HCT116 (cell line): ENCODE data around the gene PIAS3. TPM values are rescaled to one million over a fixed set of nuclear protein-coding genes. Genes with fewer than 3 reads are reported as not detected.

Experiments used
- ATAC-seq: fragments of 200-7000 bp; cut with Tn5 transposase; 2 replicates; pipeline ENCODE4 v1.9.1; 2020; ENCODE audit warnings: mild to moderate bottlenecking, moderate library complexity
- BruUV-seq: library from RNA; stranded (reverse); fragments of 400-500 nt; replicated peaks from 2 replicates; lab custom pipeline; 2021; lab: Mats Ljungman, UMichigan
- CTCF ChIA-PET: fragments of 300-600 bp; sonication (Branson Sonifier 250); formaldehyde crosslinking; loops from one replicate; lab custom pipeline; 2021; ENCODE audit warnings: antibody characterized with exemption; lab: Charles Lee
- POLR2A ChIA-PET: fragments of 300-600, 350-600 bp; sonication (Branson Sonifier 250); formaldehyde crosslinking; loops from one replicate; lab custom pipeline; 2021; ENCODE audit warnings: antibody characterized with exemption; lab: Charles Lee
- RAD21 ChIA-PET, 2 experiments: fragments of 300-600 bp; sonication (Branson Sonifier 250); formaldehyde crosslinking; loops; one replicate each; lab custom pipeline; 2023; ENCODE audit warnings: low total read pairs in 2 of 2; ENCODE audit not compliant: uncharacterized antibody in 2 of 2, unreplicated experiment in 2 of 2, low non-redundant PET in 1 of 2; lab: Charles Lee
- DNase-seq: peaks from one replicate; pipeline ENCODE4 v3.0.0-alpha.2; 2010; ENCODE audit warnings: low read depth, low spot score
- H2AFZ ChIP-seq: fragments of 200-600 bp; shearing (Covaris generic), sonication (generic); 2 replicates; pipeline ENCODE4 v1.6.1; 2017; ENCODE audit warnings: low read depth, mixed run types, mixed read lengths, antibody characterized with exemption, low read length; ENCODE audit not compliant: poor library complexity, severe bottlenecking
- H3K27ac ChIP-seq: 2 replicates; pipeline ENCODE4 v1.5.1; 2012; ENCODE audit warnings: low read depth, low read length
- H3K27me3 ChIP-seq: fragments of 200-600 bp; sonication (generic); 2 replicates; pipeline ENCODE4 v1.6.1; 2016; ENCODE audit warnings: mixed run types, low read length, mixed read lengths; ENCODE audit not compliant: insufficient read depth
- H3K36me3 ChIP-seq, 2 experiments: fragments of 200-500 bp in 1 of 2; fragments of 200-600 bp in 1 of 2; sonication (Bioruptor generic) in 1 of 2; sonication (generic) in 1 of 2; 2 replicates each; pipeline versions ENCODE4 v1.5.1 to v1.6.1; 2014 to 2016; ENCODE audit warnings: low read length in 2 of 2, inconsistent platforms in 1 of 2, mixed read lengths in 1 of 2, mixed run types in 1 of 2; ENCODE audit not compliant: insufficient read depth in 2 of 2, control insufficient read depth in 1 of 2
- H3K4me1 ChIP-seq, 2 experiments: fragments of 200-600 bp in 1 of 2; sonication (generic) in 1 of 2; 2 replicates each; pipeline versions ENCODE4 v1.5.1 to v1.6.1; 2012 to 2017; ENCODE audit warnings: low read length in 2 of 2, inconsistent platforms in 1 of 2, mild to moderate bottlenecking in 1 of 2, mixed read lengths in 1 of 2, mixed run types in 1 of 2, moderate library complexity in 1 of 2; ENCODE audit not compliant: insufficient read depth in 2 of 2, control insufficient read depth in 1 of 2
- H3K4me2 ChIP-seq: fragments of 200-600 bp; sonication (generic); 2 replicates; pipeline ENCODE4 v1.6.1; 2017; ENCODE audit warnings: mixed run types, low read length, mixed read lengths
- H3K4me3 ChIP-seq, 2 experiments: fragments of 200-600 bp in 1 of 2; sonication (generic) in 1 of 2; replicated peaks in 1 of 2; 2 replicates each; pipeline ENCODE4 v1.5.1; 2011 to 2016; ENCODE audit warnings: low read length in 2 of 2, control low read depth in 1 of 2, low read depth in 1 of 2, mild to moderate bottlenecking in 1 of 2, mixed read lengths in 1 of 2, mixed run types in 1 of 2
- H3K79me2 ChIP-seq: fragments of 200-600 bp; sonication (generic); 2 replicates; pipeline ENCODE4 v1.6.1; 2017; ENCODE audit warnings: mild to moderate bottlenecking, mixed run types, low read length, moderate library complexity, mixed read lengths; ENCODE audit not compliant: insufficient read depth
- H3K9ac ChIP-seq: fragments of 200-600 bp; sonication (generic); 2 replicates; pipeline ENCODE4 v1.6.1; 2016; ENCODE audit warnings: low read length, mixed read lengths
- H3K9me2 ChIP-seq: fragments of 200-600 bp; sonication (generic), shearing (Covaris generic); 2 replicates; pipeline ENCODE4 v1.6.1; 2017; ENCODE audit warnings: mixed run types, mild to moderate bottlenecking, moderate library complexity; ENCODE audit not compliant: insufficient read depth
- H3K9me3 ChIP-seq, 2 experiments: fragments of 200-500 bp in 1 of 2; fragments of 200-600 bp in 1 of 2; sonication (Bioruptor generic) in 1 of 2; sonication (generic) in 1 of 2; 2 replicates each; pipeline ENCODE4 v1.6.1; 2014 to 2017; ENCODE audit warnings: low read length in 2 of 2, mixed read lengths in 2 of 2, inconsistent platforms in 1 of 2, low read depth in 1 of 2, mild to moderate bottlenecking in 1 of 2, mixed run types in 1 of 2, moderate library complexity in 1 of 2; ENCODE audit not compliant: control insufficient read depth in 1 of 2, insufficient read depth in 1 of 2
- H4K20me1 ChIP-seq: fragments of 200-600 bp; sonication (generic), shearing (Covaris generic); 2 replicates; pipeline ENCODE4 v1.6.1; 2017; ENCODE audit warnings: mixed run types, mild to moderate bottlenecking, moderate library complexity; ENCODE audit not compliant: insufficient read depth
- CEBPB ChIP-seq: IDR thresholded peaks from 2 replicates; pipeline ENCODE4 v1.6.1; 2012; ENCODE audit warnings: low read depth
- ELF1 ChIP-seq: IDR thresholded peaks from 2 replicates; pipeline ENCODE4 v1.6.1; 2012; ENCODE audit warnings: low read depth, borderline replicate concordance
- FOSL1 ChIP-seq: IDR thresholded peaks from 2 replicates; pipeline ENCODE4 v1.6.1; 2012; ENCODE audit warnings: low read depth
- POLR2AphosphoS5 ChIP-seq: IDR thresholded peaks from 2 replicates; pipeline ENCODE4 v1.6.1; 2011; ENCODE audit warnings: mild to moderate bottlenecking, low read depth, low read length, moderate library complexity
- SIN3A ChIP-seq: IDR thresholded peaks from 2 replicates; pipeline ENCODE4 v1.6.1; 2012; ENCODE audit warnings: low read depth
- SRF ChIP-seq: IDR thresholded peaks from 2 replicates; pipeline ENCODE4 v1.6.1; 2012; ENCODE audit warnings: low read depth
- TCF7L2 ChIP-seq: IDR thresholded peaks from 2 replicates; pipeline ENCODE4 v1.7.0; 2011; ENCODE audit warnings: borderline replicate concordance, inconsistent platforms; ENCODE audit not compliant: insufficient read depth, insufficient read length; ENCODE audit errors: extremely low read depth
- YY1 ChIP-seq: IDR thresholded peaks from 2 replicates; pipeline ENCODE4 v1.6.1; 2011; ENCODE audit warnings: low read length, low read depth, moderate library complexity, mild to moderate bottlenecking; ENCODE audit not compliant: insufficient replicate concordance; ENCODE audit errors: extremely low read depth
- intact Hi-C: fragments of 100-400 bp; cut with micrococcal nuclease; formaldehyde crosslinking; loops from 2 replicates; pipeline ENCODE4 v1.10.0; 2022
- total RNA-seq: library from RNA; stranded (reverse); gene quantifications from one replicate; pipeline ENCODE4 v1.2.1, GENCODE V29; 2021; ENCODE audit not compliant: unreplicated experiment
- TF ChIP-seq, protein P1 (sequence below): IDR thresholded peaks from 2 replicates; pipeline ENCODE4 v1.6.1; 2012; ENCODE audit warnings: low read depth
- TF ChIP-seq, protein P2 (sequence below): IDR thresholded peaks from 2 replicates; pipeline ENCODE4 v1.6.1; 2012

Gene PIAS3
- total RNA-seq, 1 experiment from 2014 or later, result 31.2 TPM

GRCh38 chr1:145843031-145843430, 15.8 kb downstream of the PIAS3 start:
- no peak for DNase-seq
- intact Hi-C loops, result no loop called here
- POLR2A ChIA-PET, result interaction anchor here (0.9 kb wide), 1 partner anchor 16 kb away, joined by 3 read pairs; the partner anchor contains the start of gene PIAS3

More at GRCh38 chr1:145843031-145843430, 15.8 kb downstream of the PIAS3 start:
- no peak overlapping the region for H2AFZ ChIP-seq
- H3K9me3 ChIP-seq, result no peaks in the 10 kb centered on the region
- H3K4me1 ChIP-seq, result peaks cover 4 to 14% of the 10 kb centered on the region in 2 experiments
- no peak overlapping the region for H3K4me3 ChIP-seq
- peaks cover 27 to 34% of the 10 kb centered on the region in 2 experiments for H3K36me3 ChIP-seq
- no peaks in the 10 kb centered on the region for H3K9me2 ChIP-seq
- no peaks in the 10 kb centered on the region for H4K20me1 ChIP-seq
- BruUV-seq, result no TSS peak
- no peaks in the 10 kb centered on the region for H3K27me3 ChIP-seq
- no peak for TF ChIP-seq FOSL1
- no peak for TF ChIP-seq SIN3A
- TF ChIP-seq CEBPB, result no peak
- TF ChIP-seq, protein P1, sequence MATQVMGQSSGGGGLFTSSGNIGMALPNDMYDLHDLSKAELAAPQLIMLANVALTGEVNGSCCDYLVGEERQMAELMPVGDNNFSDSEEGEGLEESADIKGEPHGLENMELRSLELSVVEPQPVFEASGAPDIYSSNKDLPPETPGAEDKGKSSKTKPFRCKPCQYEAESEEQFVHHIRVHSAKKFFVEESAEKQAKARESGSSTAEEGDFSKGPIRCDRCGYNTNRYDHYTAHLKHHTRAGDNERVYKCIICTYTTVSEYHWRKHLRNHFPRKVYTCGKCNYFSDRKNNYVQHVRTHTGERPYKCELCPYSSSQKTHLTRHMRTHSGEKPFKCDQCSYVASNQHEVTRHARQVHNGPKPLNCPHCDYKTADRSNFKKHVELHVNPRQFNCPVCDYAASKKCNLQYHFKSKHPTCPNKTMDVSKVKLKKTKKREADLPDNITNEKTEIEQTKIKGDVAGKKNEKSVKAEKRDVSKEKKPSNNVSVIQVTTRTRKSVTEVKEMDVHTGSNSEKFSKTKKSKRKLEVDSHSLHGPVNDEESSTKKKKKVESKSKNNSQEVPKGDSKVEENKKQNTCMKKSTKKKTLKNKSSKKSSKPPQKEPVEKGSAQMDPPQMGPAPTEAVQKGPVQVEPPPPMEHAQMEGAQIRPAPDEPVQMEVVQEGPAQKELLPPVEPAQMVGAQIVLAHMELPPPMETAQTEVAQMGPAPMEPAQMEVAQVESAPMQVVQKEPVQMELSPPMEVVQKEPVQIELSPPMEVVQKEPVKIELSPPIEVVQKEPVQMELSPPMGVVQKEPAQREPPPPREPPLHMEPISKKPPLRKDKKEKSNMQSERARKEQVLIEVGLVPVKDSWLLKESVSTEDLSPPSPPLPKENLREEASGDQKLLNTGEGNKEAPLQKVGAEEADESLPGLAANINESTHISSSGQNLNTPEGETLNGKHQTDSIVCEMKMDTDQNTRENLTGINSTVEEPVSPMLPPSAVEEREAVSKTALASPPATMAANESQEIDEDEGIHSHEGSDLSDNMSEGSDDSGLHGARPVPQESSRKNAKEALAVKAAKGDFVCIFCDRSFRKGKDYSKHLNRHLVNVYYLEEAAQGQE, result no peak
- no peak for TF ChIP-seq TCF7L2
- TF ChIP-seq POLR2AphosphoS5, result no peak
- no peak for TF ChIP-seq YY1
- TF ChIP-seq SRF, result no peak
- TF ChIP-seq, protein P2, sequence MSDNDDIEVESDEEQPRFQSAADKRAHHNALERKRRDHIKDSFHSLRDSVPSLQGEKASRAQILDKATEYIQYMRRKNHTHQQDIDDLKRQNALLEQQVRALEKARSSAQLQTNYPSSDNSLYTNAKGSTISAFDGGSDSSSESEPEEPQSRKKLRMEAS, result no peak
- no peak for TF ChIP-seq ELF1
- no peak overlapping the region for H3K4me2 ChIP-seq
- no peak overlapping the region for H3K9ac ChIP-seq
- no peaks in the 10 kb centered on the region for H3K79me2 ChIP-seq
- ChIA-PET CTCF (interaction anchor here (0.6 to 7.6 kb wide), 5 partner anchors 8 to 169 kb away, joined by 3 to 87 read pairs (median 3); partner anchors contain the start of gene PIAS3), RAD21 (interaction anchor here in 1 of 2 experiments (0.6 kb wide), 1 partner anchor 9 kb away, joined by 4 read pairs; no protein-coding TSS in a partner anchor)
- no peak for ATAC-seq
- H3K27ac ChIP-seq, result no peak overlapping the region
